AG08395 (cell line): ENCODE data around the gene PPP1R14B.

Experiments used
- DNase-seq: peaks from one replicate; pipeline ENCODE4 v3.0.0; 2012; ENCODE audit warnings: mixed read lengths, low spot score

The PPP1R14B gene

GRCh38 chr11:64246871-64247728 is at the start of gene PPP1R14B:
PPP1R14B (minus strand) TSS chr11:64246943; CDS start chr11:64246673, 270 bp downstream.
- peak; percentile 89 for DNase-seq

- peak; percentile 29 for DNase-seq
These were observed 49.5 kb upstream of the PPP1R14B start for GRCh38 chr11:64296236-64296635.

- DNase-seq: no peak
These were observed 49.0 kb upstream of the PPP1R14B start for GRCh38 chr11:64295760-64296159.

GRCh38 chr11:64294774-64295173 is 48.0 kb upstream of the PPP1R14B start:
- peak; percentile 61 for DNase-seq

- no peak for DNase-seq
These were observed 45.9 kb upstream of the PPP1R14B start for GRCh38 chr11:64292460-64293254.

- no peak for DNase-seq
These were observed 45.2 kb upstream of the PPP1R14B start for GRCh38 chr11:64291752-64292459.

GRCh38 chr11:64291262-64291751 is 44.6 kb upstream of the PPP1R14B start, which contains the start of gene KCNK4:
KCNK4 (plus strand) TSS chr11:64291302; CDS start chr11:64293019, 1,717 bp downstream.
- DNase-seq: no peak

GRCh38 chr11:64290352-64291261 is 43.9 kb upstream of the PPP1R14B start:
- DNase-seq: no peak

GRCh38 chr11:64289002-64289564 is 42.3 kb upstream of the PPP1R14B start:
- DNase-seq: no peak

- no peak for DNase-seq
These were observed 41.6 kb upstream of the PPP1R14B start for GRCh38 chr11:64288353-64288750.

- DNase-seq: no peak
These were observed 41.1 kb upstream of the PPP1R14B start for GRCh38 chr11:64287676-64288352.

GRCh38 chr11:64286801-64287159 is 40.0 kb upstream of the PPP1R14B start:
- no peak for DNase-seq

- no peak for DNase-seq
These were observed 39.4 kb upstream of the PPP1R14B start for GRCh38 chr11:64285885-64286800.

GRCh38 chr11:64284962-64285884 is 38.5 kb upstream of the PPP1R14B start, which contains the start of gene GPR137:
GPR137 (plus strand) TSS chr11:64285848; CDS start chr11:64286525, 677 bp downstream.
- DNase-seq: peak; percentile 95

- peak; percentile 99 for DNase-seq
These were observed 37.6 kb upstream of the PPP1R14B start, which contains the start of gene BAD for GRCh38 chr11:64284048-64284961. BAD (minus strand) TSS chr11:64284665; CDS start chr11:64284368, 297 bp downstream.

GRCh38 chr11:64283092-64283491 is 36.3 kb upstream of the PPP1R14B start:
- no peak for DNase-seq
